DOHH2 (cell line): ENCODE data around the gene ARHGEF16.

ENCODE experiments used
- EZH2phosphoT487 ChIP-seq: fragments of 200-600 bp; sonication (generic); IDR thresholded peaks from 2 replicates; pipeline ENCODE4 v1.6.1; 2017; ENCODE audit warnings: borderline replicate concordance, mild to moderate bottlenecking, antibody characterized with exemption, low read length, moderate library complexity, mixed read lengths
- TF ChIP-seq, protein P1 (sequence below): fragments of 200-600 bp; sonication (generic); IDR thresholded peaks from one replicate; pipeline ENCODE4 v1.5.1; 2014; ENCODE audit warnings: antibody characterized with exemption, mild to moderate bottlenecking, low read depth, low read length; ENCODE audit not compliant: poor library complexity, severe bottlenecking

DNA sequence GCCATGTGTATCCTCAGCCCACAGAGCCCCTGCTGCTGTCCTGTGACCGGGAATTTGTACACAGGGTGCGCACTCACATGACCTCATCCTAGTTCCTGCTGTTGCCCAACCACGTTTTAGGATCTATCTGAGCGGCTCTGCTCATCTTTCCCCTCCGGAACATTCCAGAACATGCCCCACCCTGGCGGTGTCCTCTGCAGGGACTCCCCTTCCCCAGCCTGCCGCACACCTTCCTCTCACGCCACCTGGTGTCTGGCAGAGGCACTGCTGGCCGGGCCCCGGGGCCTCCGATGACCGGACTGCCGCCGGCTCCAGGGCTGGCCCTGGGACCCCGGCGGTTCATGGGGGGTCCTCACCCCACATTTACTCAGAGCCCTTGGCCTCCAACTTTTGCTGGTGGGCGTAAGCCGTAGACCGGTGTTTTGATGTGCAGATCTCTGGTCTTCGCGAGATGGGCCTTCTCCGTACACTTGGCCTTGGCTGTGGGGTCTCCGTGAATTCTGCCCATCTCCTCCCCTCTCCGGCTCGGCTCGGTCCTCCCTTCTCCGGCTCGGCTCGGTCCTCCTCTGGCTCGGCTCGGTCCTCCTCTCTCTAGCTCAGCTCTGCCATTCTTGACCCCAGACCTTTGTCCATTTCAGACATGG lies 29.5 kb downstream of the ARHGEF16 start:
- TF ChIP-seq, protein P1, sequence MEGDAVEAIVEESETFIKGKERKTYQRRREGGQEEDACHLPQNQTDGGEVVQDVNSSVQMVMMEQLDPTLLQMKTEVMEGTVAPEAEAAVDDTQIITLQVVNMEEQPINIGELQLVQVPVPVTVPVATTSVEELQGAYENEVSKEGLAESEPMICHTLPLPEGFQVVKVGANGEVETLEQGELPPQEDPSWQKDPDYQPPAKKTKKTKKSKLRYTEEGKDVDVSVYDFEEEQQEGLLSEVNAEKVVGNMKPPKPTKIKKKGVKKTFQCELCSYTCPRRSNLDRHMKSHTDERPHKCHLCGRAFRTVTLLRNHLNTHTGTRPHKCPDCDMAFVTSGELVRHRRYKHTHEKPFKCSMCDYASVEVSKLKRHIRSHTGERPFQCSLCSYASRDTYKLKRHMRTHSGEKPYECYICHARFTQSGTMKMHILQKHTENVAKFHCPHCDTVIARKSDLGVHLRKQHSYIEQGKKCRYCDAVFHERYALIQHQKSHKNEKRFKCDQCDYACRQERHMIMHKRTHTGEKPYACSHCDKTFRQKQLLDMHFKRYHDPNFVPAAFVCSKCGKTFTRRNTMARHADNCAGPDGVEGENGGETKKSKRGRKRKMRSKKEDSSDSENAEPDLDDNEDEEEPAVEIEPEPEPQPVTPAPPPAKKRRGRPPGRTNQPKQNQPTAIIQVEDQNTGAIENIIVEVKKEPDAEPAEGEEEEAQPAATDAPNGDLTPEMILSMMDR = peak; percentile 90
- no peak for TF ChIP-seq EZH2phosphoT487
